ENCODE results near the gene ANXA9.

ANXA9 gene

DNA sequence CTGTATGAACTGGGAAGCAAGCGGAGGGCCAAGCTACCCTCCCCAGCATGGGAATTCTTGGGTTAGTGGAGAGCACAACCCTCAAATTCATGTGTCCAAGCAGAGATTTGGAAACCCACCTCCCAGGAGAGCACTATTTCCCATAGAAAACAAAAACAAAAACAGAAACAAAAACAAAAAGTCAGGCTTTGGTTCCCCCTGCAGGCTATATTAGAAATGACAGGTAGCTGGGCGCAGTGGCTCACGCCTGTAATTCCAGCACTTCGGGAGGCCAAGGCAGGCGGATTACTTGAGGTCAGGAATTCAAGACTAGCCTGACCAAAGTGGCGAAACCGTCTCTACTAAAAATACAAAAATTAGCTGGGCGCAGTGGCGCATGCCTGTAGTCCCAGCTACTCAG lies 13.8 kb downstream of the ANXA9 start:
- in situ Hi-C loops (cut with MboI; ENCODE audit: low sequenced_read_pairs, unreplicated experiment), result no loop called here
- TF ChIP-seq CTCF (IDR thresholded peaks at IDR 0.05; ENCODE audit: borderline replicate concordance, control extremely low read depth, extremely low read depth, insufficient read depth, missing control alignments), result peak; percentile 66
- DNase-seq (ENCODE audit: low spot score), result no peak

GRCh38 chr1:150997126-150997872 lies 15.2 kb downstream of the ANXA9 start:
- no peak for TF ChIP-seq CTCF (IDR thresholded peaks at IDR 0.05; ENCODE audit: borderline replicate concordance, control extremely low read depth, extremely low read depth, insufficient read depth, missing control alignments)
- in situ Hi-C loops (cut with MboI; ENCODE audit: low sequenced_read_pairs, unreplicated experiment), result no loop called here
- no peak for DNase-seq (ENCODE audit: low spot score)

GRCh38 chr1:150997949-150998348 lies 15.9 kb downstream of the ANXA9 start:
- no peak for TF ChIP-seq CTCF (IDR thresholded peaks at IDR 0.05; ENCODE audit: borderline replicate concordance, control extremely low read depth, extremely low read depth, insufficient read depth, missing control alignments)
- in situ Hi-C loops (cut with MboI; ENCODE audit: low sequenced_read_pairs, unreplicated experiment), result no loop called here
- DNase-seq (ENCODE audit: low spot score), result no peak

DNA sequence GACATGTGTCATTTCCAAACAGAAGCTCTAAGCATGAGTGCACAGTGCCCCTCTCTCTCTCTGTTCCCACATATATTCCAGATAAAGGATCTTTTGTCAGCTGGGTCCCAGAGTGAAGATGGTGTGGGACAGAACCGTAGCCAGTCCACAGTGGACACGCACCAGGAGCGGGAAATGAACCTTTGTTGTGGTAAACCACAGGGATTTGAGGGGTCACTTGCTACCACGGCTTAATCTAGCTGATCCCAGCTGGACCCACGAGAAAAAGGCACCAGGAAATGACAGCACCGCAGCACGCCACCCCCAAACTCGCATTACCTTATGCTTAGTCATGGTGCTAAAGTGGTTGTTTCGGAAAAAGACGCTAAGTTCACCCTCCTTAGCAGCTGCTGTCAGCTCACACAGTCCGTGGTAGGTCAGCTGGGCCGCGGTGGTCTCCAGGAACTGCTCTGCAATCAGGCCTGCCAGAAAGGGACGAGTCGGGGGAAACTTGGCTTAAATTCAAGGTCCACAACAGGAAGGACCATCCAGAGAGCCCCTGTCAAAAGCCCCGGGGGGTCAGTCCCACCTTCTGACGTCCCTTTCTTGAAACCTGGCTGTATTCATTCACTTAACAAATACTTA lies 17.1 kb downstream of the ANXA9 start:
- in situ Hi-C loops (cut with MboI; ENCODE audit: low sequenced_read_pairs, unreplicated experiment), result no loop called here
- no peak for TF ChIP-seq CTCF (IDR thresholded peaks at IDR 0.05; ENCODE audit: borderline replicate concordance, control extremely low read depth, extremely low read depth, insufficient read depth, missing control alignments)
- no peak for DNase-seq (ENCODE audit: low spot score)

GRCh38 chr1:150999926-151000325 lies 17.8 kb downstream of the ANXA9 start:
- TF ChIP-seq CTCF (IDR thresholded peaks at IDR 0.05; ENCODE audit: borderline replicate concordance, control extremely low read depth, extremely low read depth, insufficient read depth, missing control alignments), result no peak
- DNase-seq (ENCODE audit: low spot score), result no peak
- in situ Hi-C loops (cut with MboI; ENCODE audit: low sequenced_read_pairs, unreplicated experiment), result no loop called here

DNA sequence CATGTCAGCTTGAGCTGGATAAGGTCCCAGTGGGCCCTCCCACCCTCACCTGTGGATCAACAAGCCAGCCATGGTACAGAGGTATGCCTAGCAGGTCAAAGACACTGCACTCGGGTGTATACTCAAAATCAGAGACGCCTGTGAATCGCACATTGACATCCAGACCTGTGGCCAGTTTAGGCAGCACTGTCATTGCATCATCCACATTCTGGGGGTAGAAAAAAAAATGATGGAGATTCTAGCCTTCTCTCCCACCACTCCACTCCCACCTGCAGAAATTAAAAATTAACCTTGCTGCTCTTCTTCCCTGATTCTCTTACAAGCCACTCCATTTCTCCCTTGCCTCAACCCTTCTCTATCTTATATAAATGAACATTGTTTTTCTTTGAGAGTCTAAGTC lies 18.3 kb downstream of the ANXA9 start:
- no peak for TF ChIP-seq CTCF (IDR thresholded peaks at IDR 0.05; ENCODE audit: borderline replicate concordance, control extremely low read depth, extremely low read depth, insufficient read depth, missing control alignments)

More for the DNA sequence above, 18.3 kb downstream of the ANXA9 start:
- in situ Hi-C loops (cut with MboI; ENCODE audit: low sequenced_read_pairs, unreplicated experiment), result no loop called here
- no peak for DNase-seq (ENCODE audit: low spot score)

All from GM13976 (cell line).